ENCODE data around the gene IGFBP6. TPM values are rescaled to one million over a fixed set of nuclear protein-coding genes. Genes with fewer than 3 reads are reported as not detected.

The IGFBP6 gene
- total and polyA plus RNA-seq, 9 of the 15 experiments (the other 6 are each of a cell fraction or from before 2014, with no cell fraction given): 0.15 to 1.4 (median 0.54) TPM

GRCh38 chr12:53128780-53129569 is 31.5 kb downstream of the IGFBP6 start:
- no peaks in the 10 kb centered on the region for H4K20me1 ChIP-seq (replicated peaks; ENCODE audit: control insufficient read depth, insufficient read depth, low read length)
- no TSS peak for BruUV-seq (replicated peaks)
- H3K27me3 ChIP-seq (ENCODE audit: control insufficient read depth in 2 of 2, insufficient read depth in 2 of 2, low read length in 2 of 2): peaks cover 8 to 13% of the 10 kb centered on the region in 2 experiments
- peak overlapping the region in 1 of 2 experiments; percentile 71; a peak in 1 of 4 replicates for H3K9ac ChIP-seq (ENCODE audit: insufficient read depth in 1 of 2, low read depth in 2 of 2, low read length in 2 of 2)
- no peak overlapping the region for H2AFZ ChIP-seq (ENCODE audit: low read depth, low read length)
- FAIRE-seq: no peak
- H3K27ac ChIP-seq (ENCODE audit: extremely low read depth, low read depth, low read length): no peak overlapping the region
- no peaks in the 10 kb centered on the region; a peak in 1 of 5 replicates for H3K4me1 ChIP-seq (replicated peaks in 1 of 2; ENCODE audit: control insufficient read depth in 2 of 2, insufficient read depth in 2 of 2, low read length in 2 of 2)
- ChIA-PET CTCF (ENCODE audit: low intra/inter-chr PET ratio) (no interaction called here), POLR2A (interaction anchor here (0.5 to 1.0 kb wide), 2 partner anchors 8 to 20 kb away, joined by 3 read pairs; no protein-coding TSS in a partner anchor)
- no peak for ATAC-seq
- in situ Hi-C loops (cut with MboI) (no loop called here), intact Hi-C loops (cut with micrococcal nuclease) (no loop called here)
- H3K36me3 ChIP-seq (ENCODE audit: control insufficient read depth, insufficient read depth, low read length): no peaks in the 10 kb centered on the region
- H3K4me3 ChIP-seq: no peak overlapping the region
- no peak for DNase-seq (ENCODE audit: extremely low read depth in 1 of 4, low spot score in 3 of 4)
- H3K9me3 ChIP-seq (replicated peaks; ENCODE audit: control insufficient read depth, insufficient read depth, low read depth, low read length): no peaks in the 10 kb centered on the region
- H3K79me2 ChIP-seq (ENCODE audit: control insufficient read depth, insufficient read depth, low read length): no peaks in the 10 kb centered on the region
- no peak overlapping the region for H3K4me2 ChIP-seq (ENCODE audit: insufficient read depth, low read length)
- 9% methylated on average over 10 of the region's 10 CpGs for WGBS (ENCODE audit: insufficient coverage, low coverage, missing lambda C conversion rate)
- no peaks in the 10 kb centered on the region for H3K9me1 ChIP-seq (ENCODE audit: control insufficient read depth, insufficient read depth, low read length)
- TF ChIP-seq EHMT2 (IDR thresholded peaks at IDR 0.05) (no peak), SMARCA4 (IDR thresholded peaks at IDR 0.05) (no peak), IRF1 (CRISPR knock-in tag; IDR thresholded peaks at IDR 0.05; ENCODE audit: borderline replicate concordance) (no peak), PHF20 (IDR thresholded peaks at IDR 0.05; ENCODE audit: partially characterized antibody) (no peak), CBX2 (IDR thresholded peaks at IDR 0.05; ENCODE audit: insufficient read depth, low read length, poor library complexity, severe bottlenecking) (no peak), REST (IDR thresholded peaks at IDR 0.05; ENCODE audit: borderline replicate concordance) (no peak), REST (CRISPR knock-in tag; IDR thresholded peaks at IDR 0.05; ENCODE audit: low read depth) (no peak), CEBPZ (IDR thresholded peaks at IDR 0.05; ENCODE audit: borderline replicate concordance, low read depth, low read length) (no peak), SETDB1 (IDR thresholded peaks at IDR 0.05; ENCODE audit: low read length) (no peak)
